SK-N-SH (cell line): ENCODE measurements around the gene R3HCC1L. TPM values are rescaled to one million over a fixed set of nuclear protein-coding genes. Genes with fewer than 3 reads are reported as not detected.

ENCODE experiments used
- CTCF ChIA-PET: fragments of 300-600, 350-600 bp; formaldehyde crosslinking; extraction: SDS; loops from one replicate; lab custom pipeline; 2021; lab: Yijun Ruan, JAX
- POLR2A ChIA-PET: fragments of 350-600 bp; sonication (Branson Sonifier 250); formaldehyde crosslinking; extraction: SDS; loops from one replicate; lab custom pipeline; 2020; ENCODE audit warnings: antibody characterized with exemption, inconsistent platforms; lab: Yijun Ruan, JAX
- DNase-seq: peaks from one replicate; pipeline ENCODE4 v3.0.0; 2012
- H2AFZ ChIP-seq: fragments of 200-600 bp; sonication (generic); 2 replicates; pipeline ENCODE4 v1.8.1; 2016; ENCODE audit warnings: antibody characterized with exemption, mild to moderate bottlenecking, low read depth
- H3F3A ChIP-seq: fragments of 200-600 bp; sonication (generic); replicated peaks from 2 replicates; pipeline ENCODE3; 2016; ENCODE audit warnings: antibody characterized with exemption, mild to moderate bottlenecking; ENCODE audit not compliant: insufficient read depth
- H3K27ac ChIP-seq, 2 experiments: fragments of 200-500 bp in 1 of 2; fragments of 200-600 bp in 1 of 2; sonication (Bioruptor generic) in 1 of 2; sonication (generic), shearing (Covaris generic) in 1 of 2; 2 replicates each; pipeline versions ENCODE4 v1.5.1 to v1.6.1; 2014 to 2016; ENCODE audit warnings: low read depth in 2 of 2, inconsistent platforms in 1 of 2, low read length in 1 of 2, mild to moderate bottlenecking in 1 of 2, mixed read lengths in 1 of 2
- H3K27me3 ChIP-seq: fragments of 200-600 bp; sonication (generic), shearing (Covaris generic); 2 replicates; pipeline ENCODE4 v1.6.1; 2016; ENCODE audit warnings: mixed run types; ENCODE audit not compliant: insufficient read depth
- H3K36me3 ChIP-seq, 2 experiments: fragments of 200-500 bp in 1 of 2; fragments of 200-600 bp in 1 of 2; sonication (Bioruptor generic) in 1 of 2; sonication (generic) in 1 of 2; replicated peaks in 1 of 2; 2 replicates each; pipeline versions ENCODE3 to v1.5.1; 2014 to 2016; ENCODE audit warnings: low read length in 1 of 2, mild to moderate bottlenecking in 1 of 2; ENCODE audit not compliant: insufficient read depth in 2 of 2, control insufficient read depth in 1 of 2
- H3K4me1 ChIP-seq, 2 experiments: fragments of 200-500 bp in 1 of 2; fragments of 200-600 bp in 1 of 2; sonication (Bioruptor generic) in 1 of 2; sonication (generic), shearing (Covaris generic) in 1 of 2; 2 replicates each; pipeline versions ENCODE4 v1.5.1 to v1.6.1; 2014 to 2016; ENCODE audit warnings: low read depth in 1 of 2, low read length in 1 of 2, mixed run types in 1 of 2; ENCODE audit not compliant: insufficient read depth in 2 of 2, control insufficient read depth in 1 of 2
- H3K4me2 ChIP-seq: fragments of 200-600 bp; sonication (generic), shearing (Covaris generic); 2 replicates; pipeline ENCODE4 v1.6.1; 2017; ENCODE audit warnings: mixed run types
- H3K4me3 ChIP-seq, 2 experiments: fragments of 200-500 bp in 1 of 2; fragments of 200-600 bp in 1 of 2; sonication (Bioruptor generic) in 1 of 2; sonication (generic), shearing (Covaris generic) in 1 of 2; 2 replicates each; pipeline versions ENCODE4 v1.5.1 to v1.8.1; 2014 to 2016; ENCODE audit warnings: low read depth in 2 of 2, inconsistent platforms in 1 of 2, low read length in 1 of 2, mild to moderate bottlenecking in 1 of 2, mixed read lengths in 1 of 2, moderate library complexity in 1 of 2
- H3K79me2 ChIP-seq: fragments of 200-600 bp; sonication (generic); 2 replicates; pipeline ENCODE4 v1.8.1; 2017; ENCODE audit warnings: mild to moderate bottlenecking; ENCODE audit not compliant: insufficient read depth
- H3K9ac ChIP-seq: fragments of 200-600 bp; sonication (generic); 2 replicates; pipeline ENCODE4 v1.6.1; 2017; ENCODE audit warnings: mixed run types
- H3K9me2 ChIP-seq: fragments of 200-600 bp; sonication (generic); 2 replicates; pipeline ENCODE4 v1.6.1; 2017; ENCODE audit warnings: mixed run types
- H3K9me3 ChIP-seq: fragments of 200-600 bp; sonication (generic); 2 replicates; pipeline ENCODE4 v1.6.1; 2017; ENCODE audit warnings: mixed run types, mild to moderate bottlenecking, moderate library complexity
- H4K20me1 ChIP-seq: fragments of 200-600 bp; sonication (generic); 2 replicates; pipeline ENCODE4 v1.6.1; 2017; ENCODE audit warnings: mild to moderate bottlenecking, mixed run types; ENCODE audit not compliant: insufficient read depth
- CHD2 ChIP-seq: fragments of 150-350 bp; IDR thresholded peaks from 2 replicates; pipeline ENCODE4 v1.6.1; 2018; ENCODE audit warnings: low read length; ENCODE audit not compliant: partially characterized antibody
- ELF1 ChIP-seq: IDR thresholded peaks from 2 replicates; pipeline ENCODE4 v1.4.0; 2012
- EZH2phosphoT487 ChIP-seq: fragments of 200-600 bp; sonication (generic); IDR thresholded peaks from 2 replicates; pipeline ENCODE4 v1.6.1; 2017; ENCODE audit warnings: low read depth, mixed run types, mild to moderate bottlenecking, antibody characterized with exemption, moderate library complexity, borderline replicate concordance
- FOSL2 ChIP-seq: IDR thresholded peaks from 2 replicates; pipeline ENCODE4 v1.4.0; 2012; ENCODE audit warnings: low read depth, mild to moderate bottlenecking, moderate library complexity, borderline replicate concordance
- FOXJ3 ChIP-seq: sonication (generic); formaldehyde crosslinking; IDR thresholded peaks from 2 replicates; pipeline ENCODE4 v1.5.1; 2020; ENCODE audit warnings: mild to moderate bottlenecking, missing genetic modification reagents
- MEF2A ChIP-seq: IDR thresholded peaks from 2 replicates; pipeline ENCODE4 v1.4.0; 2012; ENCODE audit warnings: low read depth, borderline replicate concordance
- MXI1 ChIP-seq: IDR thresholded peaks from 2 replicates; pipeline ENCODE4 v1.6.1; 2012; ENCODE audit warnings: mild to moderate bottlenecking, low read depth, low read length, improper control_type of control experiment
- NFIC ChIP-seq: IDR thresholded peaks from 2 replicates; pipeline ENCODE4 v1.4.0; 2012; ENCODE audit warnings: borderline replicate concordance
- NRF1 ChIP-seq: IDR thresholded peaks from 2 replicates; pipeline ENCODE4 v1.6.1; 2012; ENCODE audit warnings: low read depth, mild to moderate bottlenecking, low read length
- PBX3 ChIP-seq: IDR thresholded peaks from 2 replicates; pipeline ENCODE4; 2012
- POLR2AphosphoS5 ChIP-seq: IDR thresholded peaks from 2 replicates; pipeline ENCODE4 v1.6.1; 2012; ENCODE audit warnings: low read depth, low read length
- RAD21 ChIP-seq: IDR thresholded peaks from 2 replicates; pipeline ENCODE4 v1.6.1; 2012; ENCODE audit warnings: mild to moderate bottlenecking, low read length
- RFX5 ChIP-seq: IDR thresholded peaks from 2 replicates; pipeline ENCODE4 v1.6.1; 2012; ENCODE audit warnings: mild to moderate bottlenecking, improper control_type of control experiment, low read length
- TCF12 ChIP-seq: IDR thresholded peaks from 2 replicates; pipeline ENCODE4 v1.4.0; 2012
- USF2 ChIP-seq: fragments of 150-350 bp; IDR thresholded peaks from 2 replicates; pipeline ENCODE4 v1.6.1; 2017; ENCODE audit warnings: antibody characterized with exemption, low read length, low read depth, borderline replicate concordance
- YY1 ChIP-seq: IDR thresholded peaks from 2 replicates; pipeline ENCODE4 v1.4.0; 2012; ENCODE audit warnings: low read depth, mild to moderate bottlenecking
- polyA plus RNA-seq, 3 experiments: library from polyadenylated mRNA; depleted of rRNA; stranded (reverse); fragments of >200 nt; gene quantifications; 2 replicates each; pipeline ENCODE4 v1.2.3, GENCODE V29; 2012
- TF ChIP-seq, protein P1 (sequence below): IDR thresholded peaks from 2 replicates; pipeline ENCODE4 v1.4.0; 2012; ENCODE audit warnings: low read depth, borderline replicate concordance
- TF ChIP-seq, protein P2 (sequence below): IDR thresholded peaks from 2 replicates; pipeline ENCODE4 v1.4.0; 2012; ENCODE audit warnings: low read depth, borderline replicate concordance
- TF ChIP-seq, protein P3 (sequence below): fragments of 150-350 bp; IDR thresholded peaks from 2 replicates; pipeline ENCODE4 v1.6.1; 2016; ENCODE audit warnings: mild to moderate bottlenecking, low read depth, low read length

R3HCC1L gene
- polyA plus RNA-seq, 1 of the 3 experiments (the other 2 are of a cell fraction) = 6.0 TPM

- Histone ChIP-seq H3K9me2 (no peaks in the 10 kb centered on the region), H4K20me1 (peaks cover 47% of the 10 kb centered on the region), H3K4me1 (no peaks in the 10 kb centered on the region; a peak in 2 of 4 replicates), H3K27ac (no peak overlapping the region), H3K79me2 (peaks cover 84% of the 10 kb centered on the region), H3K27me3 (no peaks in the 10 kb centered on the region), H3K9ac (no peak overlapping the region), H3F3A (no peaks in the 10 kb centered on the region), H2AFZ (no peak overlapping the region), H3K4me2 (no peak overlapping the region), H3K9me3 (no peaks in the 10 kb centered on the region), H3K36me3 (no peaks in the 10 kb centered on the region), H3K4me3 (no peak overlapping the region)
- CTCF ChIA-PET = interaction anchor here (0.7 kb wide), 1 partner anchor 32 kb away, joined by 3 read pairs; no protein-coding TSS in a partner anchor
- no peak for DNase-seq
- TF ChIP-seq FOSL2 = no peak
- no peak for TF ChIP-seq NFIC
- no peak for TF ChIP-seq YY1
- no peak for TF ChIP-seq USF2
- TF ChIP-seq, protein P1, sequence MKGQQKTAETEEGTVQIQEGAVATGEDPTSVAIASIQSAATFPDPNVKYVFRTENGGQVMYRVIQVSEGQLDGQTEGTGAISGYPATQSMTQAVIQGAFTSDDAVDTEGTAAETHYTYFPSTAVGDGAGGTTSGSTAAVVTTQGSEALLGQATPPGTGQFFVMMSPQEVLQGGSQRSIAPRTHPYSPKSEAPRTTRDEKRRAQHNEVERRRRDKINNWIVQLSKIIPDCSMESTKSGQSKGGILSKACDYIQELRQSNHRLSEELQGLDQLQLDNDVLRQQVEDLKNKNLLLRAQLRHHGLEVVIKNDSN = no peak
- no peak for TF ChIP-seq MXI1
- TF ChIP-seq TCF12 = no peak
- TF ChIP-seq, protein P2, sequence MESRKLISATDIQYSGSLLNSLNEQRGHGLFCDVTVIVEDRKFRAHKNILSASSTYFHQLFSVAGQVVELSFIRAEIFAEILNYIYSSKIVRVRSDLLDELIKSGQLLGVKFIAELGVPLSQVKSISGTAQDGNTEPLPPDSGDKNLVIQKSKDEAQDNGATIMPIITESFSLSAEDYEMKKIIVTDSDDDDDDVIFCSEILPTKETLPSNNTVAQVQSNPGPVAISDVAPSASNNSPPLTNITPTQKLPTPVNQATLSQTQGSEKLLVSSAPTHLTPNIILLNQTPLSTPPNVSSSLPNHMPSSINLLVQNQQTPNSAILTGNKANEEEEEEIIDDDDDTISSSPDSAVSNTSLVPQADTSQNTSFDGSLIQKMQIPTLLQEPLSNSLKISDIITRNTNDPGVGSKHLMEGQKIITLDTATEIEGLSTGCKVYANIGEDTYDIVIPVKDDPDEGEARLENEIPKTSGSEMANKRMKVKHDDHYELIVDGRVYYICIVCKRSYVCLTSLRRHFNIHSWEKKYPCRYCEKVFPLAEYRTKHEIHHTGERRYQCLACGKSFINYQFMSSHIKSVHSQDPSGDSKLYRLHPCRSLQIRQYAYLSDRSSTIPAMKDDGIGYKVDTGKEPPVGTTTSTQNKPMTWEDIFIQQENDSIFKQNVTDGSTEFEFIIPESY = no peak
- TF ChIP-seq, protein P3, sequence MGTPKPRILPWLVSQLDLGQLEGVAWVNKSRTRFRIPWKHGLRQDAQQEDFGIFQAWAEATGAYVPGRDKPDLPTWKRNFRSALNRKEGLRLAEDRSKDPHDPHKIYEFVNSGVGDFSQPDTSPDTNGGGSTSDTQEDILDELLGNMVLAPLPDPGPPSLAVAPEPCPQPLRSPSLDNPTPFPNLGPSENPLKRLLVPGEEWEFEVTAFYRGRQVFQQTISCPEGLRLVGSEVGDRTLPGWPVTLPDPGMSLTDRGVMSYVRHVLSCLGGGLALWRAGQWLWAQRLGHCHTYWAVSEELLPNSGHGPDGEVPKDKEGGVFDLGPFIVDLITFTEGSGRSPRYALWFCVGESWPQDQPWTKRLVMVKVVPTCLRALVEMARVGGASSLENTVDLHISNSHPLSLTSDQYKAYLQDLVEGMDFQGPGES = no peak
- TF ChIP-seq RFX5 = no peak
- TF ChIP-seq PBX3 = no peak
- TF ChIP-seq RAD21 = no peak
- no peak for TF ChIP-seq MEF2A
- TF ChIP-seq CHD2 = no peak
- no peak for TF ChIP-seq NRF1
- no peak for TF ChIP-seq FOXJ3 (CRISPR knock-in tag)
- TF ChIP-seq ELF1 = no peak
- no peak for TF ChIP-seq POLR2AphosphoS5
- no peak for TF ChIP-seq EZH2phosphoT487
- POLR2A ChIA-PET = no interaction called here
These were observed 3.6 kb downstream of the R3HCC1L start for GRCh38 chr10:98138031-98138430.
